ENCODE data around the gene RDH16.
A peak's percentile ranks its signal among the peaks of the same experiment; 100 is the strongest.

The RDH16 gene

GRCh38 chr12:56957229-56958052 lies at the start of gene RDH16:
Gene RDH16 (minus strand): TSS chr12:56957608. CDS start chr12:56957462, 146 bp downstream.
- no peak for ATAC-seq

- ATAC-seq, result no peak
These were observed 49.5 kb upstream of the RDH16 start for GRCh38 chr12:57006809-57007475.

GRCh38 chr12:57005980-57006808 lies 48.8 kb upstream of the RDH16 start, which contains the start of gene ZBTB39:
Gene ZBTB39 (minus strand): TSS chr12:57006546. CDS start chr12:57004917, 1,629 bp downstream.
- ATAC-seq, result peak; percentile 84 to 86

- ATAC-seq, result no peak
These were observed 47.2 kb upstream of the RDH16 start for GRCh38 chr12:57004651-57005050.

GRCh38 chr12:57003395-57003794 lies 46.0 kb upstream of the RDH16 start:
- no peak for ATAC-seq

GRCh38 chr12:57001448-57001906 lies 44.1 kb upstream of the RDH16 start:
- peak in 1 of 2 donors; percentile 24 for ATAC-seq

GRCh38 chr12:57000393-57000792 lies 43.0 kb upstream of the RDH16 start:
- no peak for ATAC-seq

GRCh38 chr12:56999456-56999855 lies 42.0 kb upstream of the RDH16 start:
- ATAC-seq, result no peak

- peak; percentile 89 to 95 for ATAC-seq
These were observed 41.6 kb upstream of the RDH16 start for GRCh38 chr12:56998981-56999380.

- no peak for ATAC-seq
These were observed 40.9 kb upstream of the RDH16 start for GRCh38 chr12:56998316-56998715.

- ATAC-seq, result no peak
These were observed 39.6 kb upstream of the RDH16 start for GRCh38 chr12:56996793-56997545.

GRCh38 chr12:56995930-56996496 lies 38.6 kb upstream of the RDH16 start:
- ATAC-seq, result no peak

GRCh38 chr12:56995201-56995929 lies 38.0 kb upstream of the RDH16 start:
- no peak for ATAC-seq

- ATAC-seq, result no peak
These were observed 36.9 kb upstream of the RDH16 start for GRCh38 chr12:56994231-56994746.

GRCh38 chr12:56993346-56993745 lies 35.9 kb upstream of the RDH16 start:
- ATAC-seq, result no peak

GRCh38 chr12:56991319-56992246 lies 34.2 kb upstream of the RDH16 start:
- ATAC-seq, result no peak

- ATAC-seq, result no peak
These were observed 33.4 kb upstream of the RDH16 start for GRCh38 chr12:56990648-56991318.

- ATAC-seq, result no peak
These were observed 32.6 kb upstream of the RDH16 start for GRCh38 chr12:56989861-56990610.

Data from activated CD4-positive, CD25-positive, alpha-beta regulatory T cell treated with anti-CD3 and anti-CD28 coated beads, Interleukin-2, amount 50 U/mL, for 24 hours (primary cell).